Measurements from ENCODE around the gene FAM186B. TPM values are rescaled to one million over a fixed set of nuclear protein-coding genes. Genes with fewer than 3 reads are reported as not detected.
"Not testable (repeated sequence)": the region's sequence is repeated elsewhere in the genome, so short reads cannot be mapped to it uniquely, and the experiment has no call there.

FAM186B gene
- 1 to 10 TPM in 2 of 4 donors, under 1 TPM in 2; 0.82 to 2.4 (median 1.00) TPM for polyA plus RNA-seq (ENCODE audit: insufficient read length in 4 of 4)

- DNase-seq (ENCODE audit: low read depth in 4 of 4, low spot score in 3 of 4): not testable (repeated sequence)
Measured at GRCh38 chr12:49605539-49605938, at the start of gene FAM186B. TSS of gene FAM186B (minus strand) at chr12:49605639. CDS start at chr12:49605477, 162 bp downstream.

- DNase-seq (ENCODE audit: low read depth in 4 of 4, low spot score in 3 of 4): no peak
Measured at GRCh38 chr12:49654715-49655114, 49.3 kb upstream of the FAM186B start.

GRCh38 chr12:49652921-49653520 is 47.6 kb upstream of the FAM186B start:
- DNase-seq (ENCODE audit: low read depth in 4 of 4, low spot score in 3 of 4): no peak

- DNase-seq (ENCODE audit: low read depth in 4 of 4, low spot score in 3 of 4): no peak
Measured at GRCh38 chr12:49651855-49652254, 46.4 kb upstream of the FAM186B start.

GRCh38 chr12:49649892-49650291 is 44.5 kb upstream of the FAM186B start:
- DNase-seq (ENCODE audit: low read depth in 4 of 4, low spot score in 3 of 4): no peak

- DNase-seq (ENCODE audit: low read depth in 4 of 4, low spot score in 3 of 4): no peak
Measured at GRCh38 chr12:49649445-49649844, 44.0 kb upstream of the FAM186B start.

GRCh38 chr12:49648712-49649003 is 43.2 kb upstream of the FAM186B start:
- DNase-seq (ENCODE audit: low read depth in 4 of 4, low spot score in 3 of 4): no peak

- DNase-seq (ENCODE audit: low read depth in 4 of 4, low spot score in 3 of 4): no peak
Measured at GRCh38 chr12:49647827-49648711, 42.6 kb upstream of the FAM186B start.

- DNase-seq (ENCODE audit: low read depth in 4 of 4, low spot score in 3 of 4): no peak
Measured at GRCh38 chr12:49646871-49647654, 41.6 kb upstream of the FAM186B start.

- DNase-seq (ENCODE audit: low read depth in 4 of 4, low spot score in 3 of 4): no peak
Measured at GRCh38 chr12:49646331-49646830, 40.9 kb upstream of the FAM186B start.

- DNase-seq (ENCODE audit: low read depth in 4 of 4, low spot score in 3 of 4): no peak
Measured at GRCh38 chr12:49645146-49646039, 40.0 kb upstream of the FAM186B start.

GRCh38 chr12:49644620-49644994 is 39.2 kb upstream of the FAM186B start:
- peak in 2 of 4 donors; percentile 57 to 61 for DNase-seq (ENCODE audit: low read depth in 4 of 4, low spot score in 3 of 4)

- DNase-seq (ENCODE audit: low read depth in 4 of 4, low spot score in 3 of 4): no peak
Measured at GRCh38 chr12:49643961-49644619, 38.7 kb upstream of the FAM186B start.

- DNase-seq (ENCODE audit: low read depth in 4 of 4, low spot score in 3 of 4): no peak
Measured at GRCh38 chr12:49643135-49643534, 37.7 kb upstream of the FAM186B start.

GRCh38 chr12:49642370-49642802 is 36.9 kb upstream of the FAM186B start:
- no peak for DNase-seq (ENCODE audit: low read depth in 4 of 4, low spot score in 3 of 4)

- no peak for DNase-seq (ENCODE audit: low read depth in 4 of 4, low spot score in 3 of 4)
Measured at GRCh38 chr12:49641748-49642369, 36.4 kb upstream of the FAM186B start.

GRCh38 chr12:49636979-49637755 is 31.7 kb upstream of the FAM186B start:
- DNase-seq (ENCODE audit: low read depth in 4 of 4, low spot score in 3 of 4): peak in 2 of 4 donors; percentile 29 to 35

GRCh38 chr12:49636574-49636973 is 31.1 kb upstream of the FAM186B start:
- DNase-seq (ENCODE audit: low read depth in 4 of 4, low spot score in 3 of 4): no peak

All from left renal pelvis (tissue), 4 donors.